D721Med (cell line): ENCODE measurements around the gene IL12B.

Experiments used
- DNase-seq: peaks from one replicate; pipeline ENCODE4 v3.0.0; 2011; ENCODE audit warnings: low spot score; ENCODE audit not compliant: insufficient read length
- FAIRE-seq: peaks from 2 replicates; lab custom pipeline; 2011; peaks lifted over from hg19 to GRCh38; lab: Jason Lieb, UNC
- TF ChIP-seq, protein P1 (sequence below): IDR thresholded peaks from 2 replicates; pipeline ENCODE4 v1.5.1; 2012; ENCODE audit warnings: mild to moderate bottlenecking, control low read depth; ENCODE audit not compliant: insufficient read depth; ENCODE audit errors: missing control alignments

IL12B gene

GRCh38 chr5:159318448-159318847 is 11.8 kb downstream of the IL12B start:
- FAIRE-seq (no peak), DNase-seq (no peak)
- TF ChIP-seq, protein P1, sequence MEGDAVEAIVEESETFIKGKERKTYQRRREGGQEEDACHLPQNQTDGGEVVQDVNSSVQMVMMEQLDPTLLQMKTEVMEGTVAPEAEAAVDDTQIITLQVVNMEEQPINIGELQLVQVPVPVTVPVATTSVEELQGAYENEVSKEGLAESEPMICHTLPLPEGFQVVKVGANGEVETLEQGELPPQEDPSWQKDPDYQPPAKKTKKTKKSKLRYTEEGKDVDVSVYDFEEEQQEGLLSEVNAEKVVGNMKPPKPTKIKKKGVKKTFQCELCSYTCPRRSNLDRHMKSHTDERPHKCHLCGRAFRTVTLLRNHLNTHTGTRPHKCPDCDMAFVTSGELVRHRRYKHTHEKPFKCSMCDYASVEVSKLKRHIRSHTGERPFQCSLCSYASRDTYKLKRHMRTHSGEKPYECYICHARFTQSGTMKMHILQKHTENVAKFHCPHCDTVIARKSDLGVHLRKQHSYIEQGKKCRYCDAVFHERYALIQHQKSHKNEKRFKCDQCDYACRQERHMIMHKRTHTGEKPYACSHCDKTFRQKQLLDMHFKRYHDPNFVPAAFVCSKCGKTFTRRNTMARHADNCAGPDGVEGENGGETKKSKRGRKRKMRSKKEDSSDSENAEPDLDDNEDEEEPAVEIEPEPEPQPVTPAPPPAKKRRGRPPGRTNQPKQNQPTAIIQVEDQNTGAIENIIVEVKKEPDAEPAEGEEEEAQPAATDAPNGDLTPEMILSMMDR: no peak

DNA sequence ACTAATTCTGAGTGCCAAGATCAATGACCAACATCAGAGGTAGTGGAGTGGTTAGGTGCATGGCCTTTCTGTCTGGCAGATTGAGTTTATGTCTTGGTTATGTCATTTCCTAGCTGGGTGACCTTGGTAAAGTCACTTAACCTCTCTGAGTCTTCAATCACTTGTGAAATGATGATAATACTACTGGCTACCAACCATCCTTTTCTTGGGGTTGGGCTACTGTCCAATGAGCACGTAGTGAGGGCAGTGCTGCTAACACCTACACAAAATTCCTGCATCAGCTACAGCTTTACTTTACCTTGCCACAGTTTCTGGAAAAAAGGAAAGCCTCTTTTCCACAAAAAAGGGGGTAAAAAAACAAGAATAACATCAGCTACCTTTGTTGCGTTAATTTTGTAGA is 12.4 kb downstream of the IL12B start:
- FAIRE-seq (no peak), DNase-seq (no peak)
- TF ChIP-seq, protein P1: no peak

GRCh38 chr5:159316519-159317383 is 13.5 kb downstream of the IL12B start:
- DNase-seq: no peak
- FAIRE-seq: no peak
- TF ChIP-seq, protein P1: peak; percentile 68

DNA sequence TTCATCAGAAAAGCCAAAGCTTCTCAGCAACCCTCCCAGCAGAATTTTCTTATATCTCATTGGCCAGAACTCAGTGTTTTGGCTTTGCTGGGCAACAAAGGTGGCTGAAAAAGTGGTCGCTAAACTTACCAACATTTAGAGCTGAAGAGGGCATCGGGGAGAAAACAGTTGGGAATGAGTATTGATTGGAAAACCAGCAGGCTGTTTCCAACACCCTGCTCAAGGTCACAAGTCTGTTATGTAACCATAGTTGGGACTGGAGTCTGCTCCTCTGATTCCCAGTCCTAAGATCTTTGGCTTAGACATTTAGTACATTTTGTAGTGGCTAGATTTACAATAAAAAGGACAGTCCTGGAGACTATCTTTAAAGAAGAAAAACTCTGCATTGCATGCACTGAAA is 17.1 kb downstream of the IL12B start:
- FAIRE-seq (no peak), DNase-seq (no peak)
- TF ChIP-seq, protein P1: no peak

DNA sequence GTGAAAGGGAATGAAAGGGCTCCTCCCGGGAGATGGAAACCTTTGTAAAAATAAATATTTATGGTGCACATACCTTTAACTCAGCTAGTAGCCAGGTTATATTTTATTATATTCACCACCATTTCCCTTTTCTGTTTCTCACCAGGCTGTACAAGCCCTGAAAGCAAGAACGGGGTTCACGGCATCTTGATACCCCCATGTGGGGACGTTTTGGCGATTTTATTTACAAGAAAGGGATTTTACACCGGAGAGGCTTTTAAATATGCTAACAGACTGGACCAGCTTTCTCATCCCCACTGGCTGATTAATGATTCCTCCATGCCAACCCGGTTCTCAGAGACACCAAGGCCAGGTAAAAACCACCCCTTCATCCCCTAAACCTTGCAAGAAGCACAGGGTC is 19.2 kb downstream of the IL12B start:
- no peak for DNase-seq
- FAIRE-seq: no peak
- TF ChIP-seq, protein P1: no peak

DNA sequence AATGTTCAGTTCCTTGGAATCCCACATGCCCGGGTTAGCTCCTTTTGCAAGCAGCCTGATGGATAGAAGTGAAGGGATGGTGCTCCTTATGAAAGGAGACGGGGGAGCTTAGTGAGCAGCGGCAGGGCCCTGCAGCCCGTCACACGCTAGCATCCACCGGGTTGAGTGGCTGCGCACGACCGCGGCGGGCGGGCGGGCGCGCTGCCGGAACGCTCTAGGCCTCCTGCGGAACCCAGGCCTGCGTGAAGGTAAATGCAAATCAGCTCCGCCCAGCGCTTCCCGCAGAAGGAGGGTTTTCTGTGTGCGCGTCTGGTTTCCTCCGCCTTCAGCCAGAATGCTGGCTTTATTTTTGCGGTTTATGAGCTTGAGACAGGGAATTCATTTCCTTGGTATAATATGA is 19.8 kb downstream of the IL12B start:
- DNase-seq: no peak
- TF ChIP-seq, protein P1: no peak
- no peak for FAIRE-seq

- DNase-seq: no peak
- TF ChIP-seq, protein P1: no peak
- FAIRE-seq: no peak
Observed at GRCh38 chr5:159309689-159310433, 20.4 kb downstream of the IL12B start.
